GM12878 (cell line): Measurements from ENCODE around the gene GABBR2. TPM values are rescaled to one million over a fixed set of nuclear protein-coding genes. Genes with fewer than 3 reads are reported as not detected.

Source experiments
- ATAC-seq: fragments of 200-7000 bp; cut with Tn5 transposase; 3 replicates; pipeline ENCODE4 v1.9.1; 2020; ENCODE audit warnings: mild to moderate bottlenecking, moderate library complexity
- BruUV-seq: library from RNA; stranded (reverse); fragments of 400-500 nt; replicated peaks from 2 replicates; lab custom pipeline; 2021; lab: Mats Ljungman, UMichigan
- CTCF ChIA-PET: fragments of 300-600 bp; sonication (Branson Sonifier 250); formaldehyde crosslinking; extraction: SDS; loops from one replicate; lab custom pipeline; 2021; ENCODE audit warnings: inconsistent platforms; lab: Yijun Ruan, JAX
- POLR2A ChIA-PET: fragments of 350-600 bp; formaldehyde crosslinking; extraction: SDS; loops from one replicate; lab custom pipeline; 2021; ENCODE audit warnings: inconsistent platforms; lab: Charles Lee
- RAD21 ChIA-PET: fragments of 300-600 bp; sonication (Branson Sonifier 250); formaldehyde crosslinking; loops from one replicate; lab custom pipeline; 2023; ENCODE audit warnings: antibody characterized with exemption; ENCODE audit not compliant: unreplicated experiment; lab: Charles Lee
- SMC1A ChIA-PET: fragments of 300-600 bp; sonication (Branson Sonifier 250); formaldehyde crosslinking; loops from one replicate; lab custom pipeline; 2023; ENCODE audit not compliant: unreplicated experiment, uncharacterized antibody; lab: Charles Lee
- DNase-seq: peaks from one replicate; pipeline ENCODE4 v3.0.0-alpha.2; 2011; ENCODE audit warnings: low read depth, low spot score
- FAIRE-seq: peaks from 3 replicates; lab custom pipeline; 2011; peaks lifted over from hg19 to GRCh38; lab: Jason Lieb, UNC
- H2AFZ ChIP-seq: 2 replicates; pipeline ENCODE4 v1.6.0; 2011; ENCODE audit warnings: low read depth, low read length, control low read depth; ENCODE audit not compliant: control insufficient read depth
- H3K27ac ChIP-seq: 2 replicates; pipeline ENCODE4 v1.5.1; 2011; ENCODE audit warnings: control low read depth; ENCODE audit not compliant: control insufficient read depth, insufficient read depth
- H3K27me3 ChIP-seq, 2 experiments: replicated peaks in 1 of 2; 2 replicates each; pipeline versions ENCODE4 v1.6.0 to v1.6.1; 2011; ENCODE audit warnings: low read length in 1 of 2; ENCODE audit not compliant: control insufficient read depth in 2 of 2, insufficient read depth in 2 of 2
- H3K36me3 ChIP-seq, 2 experiments: 2 replicates each; pipeline ENCODE4 v1.5.1; 2011; ENCODE audit warnings: low read length in 1 of 2; ENCODE audit not compliant: control insufficient read depth in 2 of 2, insufficient read depth in 2 of 2
- H3K4me1 ChIP-seq: 2 replicates; pipeline ENCODE4 v1.6.1; 2011; ENCODE audit warnings: mild to moderate bottlenecking, low read length, moderate library complexity, mixed read lengths; ENCODE audit not compliant: control insufficient read depth, insufficient read depth
- H3K4me2 ChIP-seq: 2 replicates; pipeline ENCODE4 v1.6.0; 2011; ENCODE audit warnings: control low read depth; ENCODE audit not compliant: control insufficient read depth, insufficient read depth
- H3K4me3 ChIP-seq: fragments of 200-600 bp; sonication (generic); 2 replicates; pipeline ENCODE4 v1.5.1; 2016
- H3K79me2 ChIP-seq: 2 replicates; pipeline ENCODE4 v1.6.0; 2011; ENCODE audit warnings: low read length; ENCODE audit not compliant: control insufficient read depth, insufficient read depth
- H3K9ac ChIP-seq: 2 replicates; pipeline ENCODE4 v1.8.0; 2011; ENCODE audit warnings: low read length, control low read depth, mixed read lengths; ENCODE audit not compliant: control insufficient read depth, insufficient read depth
- H3K9me3 ChIP-seq: replicated peaks from 3 replicates; pipeline ENCODE4 v1.5.1; 2011; ENCODE audit warnings: mild to moderate bottlenecking, low read length; ENCODE audit not compliant: control insufficient read depth, insufficient read depth
- H4K20me1 ChIP-seq: 2 replicates; pipeline ENCODE4 v1.6.0; 2011; ENCODE audit not compliant: control insufficient read depth, insufficient read depth
- ESRRA ChIP-seq: IDR thresholded peaks from 2 replicates; pipeline ENCODE4 v1.6.1; 2012; ENCODE audit warnings: mild to moderate bottlenecking, low read length, improper control_type of control experiment
- FOS ChIP-seq: IDR thresholded peaks from 3 replicates; pipeline ENCODE4 v1.6.1; 2011; ENCODE audit warnings: borderline replicate concordance; ENCODE audit not compliant: insufficient read length; ENCODE audit errors: extremely low read depth
- SIN3A ChIP-seq: IDR thresholded peaks from 2 replicates; pipeline ENCODE4 v1.6.1; 2012; ENCODE audit warnings: low read depth, low read length, improper control_type of control experiment
- SUZ12 ChIP-seq: fragments of 200-600 bp; sonication (generic); IDR thresholded peaks from one replicate; pipeline ENCODE4 v1.6.1; 2018; ENCODE audit warnings: antibody characterized with exemption, mild to moderate bottlenecking; ENCODE audit not compliant: unreplicated experiment
- TARDBP ChIP-seq: IDR thresholded peaks from 2 replicates; pipeline ENCODE4 v1.6.1; 2016; ENCODE audit warnings: borderline replicate concordance
- ZZZ3 ChIP-seq: IDR thresholded peaks from 2 replicates; pipeline ENCODE4 v1.6.1; 2011; ENCODE audit warnings: low read depth; ENCODE audit not compliant: control insufficient read depth, insufficient read length
- WGBS: methylation state at CpG from one replicate; pipeline ENCODE4 v1.1.6; 2016; ENCODE audit warnings: low lambda C conversion rate; ENCODE audit not compliant: insufficient replicate concordance, insufficient coverage; ENCODE audit errors: missing lambda C conversion rate; 5-methylcytosine and 5-hydroxymethylcytosine counted together
- in situ Hi-C: fragments of 300-500 bp; cut with MboI; formaldehyde crosslinking; loops from 9 replicates; pipeline ENCODE4 v1.14.3; 2018; ENCODE audit warnings: mixed read lengths
- intact Hi-C: fragments of 100-400 bp; cut with micrococcal nuclease; formaldehyde crosslinking; loops from one replicate; pipeline ENCODE4 v1.14.2; 2022; ENCODE audit not compliant: unreplicated experiment
- polyA plus RNA-seq, 11 experiments: library from polyadenylated mRNA; depleted of rRNA in 4 of 11; unstranded in 6 of 11; stranded (reverse) in 5 of 11; fragments of >200 nt; fragmentation: Nextera tagmentation in 4 of 11; fragmentation: Illumina TruSeq in 1 of 11; extraction: Ambion mirVana in 4 of 11; extraction: Trizol in 1 of 11; gene quantifications; 1 replicate in 1 of 11; 2 replicates in 10 of 11; pipeline versions ENCODE4 v1.2.1 to v1.2.3, GENCODE V29; 2011 to 2016; ENCODE audit warnings: inconsistent platforms in 2 of 11, missing spikeins in 2 of 11, low read depth in 1 of 11
- total RNA-seq, 4 experiments: library from RNA; depleted of rRNA in 3 of 4; stranded (reverse); fragments of >200 nt in 3 of 4; fragmentation: Illumina TruSeq in 1 of 4; extraction: Trizol in 1 of 4; gene quantifications; 2 replicates each; pipeline versions ENCODE4 v1.2.1 to v1.2.3, GENCODE V29; 2013 to 2021
- TF ChIP-seq, protein P1 (sequence below): fragments of 450-650 bp; IDR thresholded peaks from 2 replicates; pipeline ENCODE4 v1.6.1; 2017; ENCODE audit warnings: mild to moderate bottlenecking, moderate library complexity

The GABBR2 gene
- total and polyA plus RNA-seq, 10 of the 15 experiments (the other 5 are each of a cell fraction or from before 2014, with no cell fraction given), result 0.02 to 2.2 (median 0.06) TPM; not detected in 2

DNA sequence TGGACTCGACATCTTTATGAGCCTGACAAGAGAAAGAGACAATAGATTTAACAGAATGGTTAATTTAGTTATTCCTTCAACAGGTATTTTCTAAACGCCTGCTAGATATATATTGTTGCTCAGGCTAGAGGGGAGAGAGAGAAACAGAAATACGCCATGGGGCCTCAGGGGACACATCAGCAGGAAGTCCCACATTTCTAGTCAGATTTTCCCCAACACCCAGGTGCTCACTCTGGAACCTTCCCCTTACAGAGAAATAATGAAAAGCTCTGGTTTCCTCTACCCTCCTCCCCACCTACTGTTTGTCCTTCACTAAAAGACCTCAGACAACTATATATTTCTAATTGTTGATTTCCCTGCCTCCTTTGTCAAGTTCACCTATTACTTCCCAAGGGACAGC is 323.0 kb downstream of the GABBR2 start (continued):
- TF ChIP-seq, protein P1, sequence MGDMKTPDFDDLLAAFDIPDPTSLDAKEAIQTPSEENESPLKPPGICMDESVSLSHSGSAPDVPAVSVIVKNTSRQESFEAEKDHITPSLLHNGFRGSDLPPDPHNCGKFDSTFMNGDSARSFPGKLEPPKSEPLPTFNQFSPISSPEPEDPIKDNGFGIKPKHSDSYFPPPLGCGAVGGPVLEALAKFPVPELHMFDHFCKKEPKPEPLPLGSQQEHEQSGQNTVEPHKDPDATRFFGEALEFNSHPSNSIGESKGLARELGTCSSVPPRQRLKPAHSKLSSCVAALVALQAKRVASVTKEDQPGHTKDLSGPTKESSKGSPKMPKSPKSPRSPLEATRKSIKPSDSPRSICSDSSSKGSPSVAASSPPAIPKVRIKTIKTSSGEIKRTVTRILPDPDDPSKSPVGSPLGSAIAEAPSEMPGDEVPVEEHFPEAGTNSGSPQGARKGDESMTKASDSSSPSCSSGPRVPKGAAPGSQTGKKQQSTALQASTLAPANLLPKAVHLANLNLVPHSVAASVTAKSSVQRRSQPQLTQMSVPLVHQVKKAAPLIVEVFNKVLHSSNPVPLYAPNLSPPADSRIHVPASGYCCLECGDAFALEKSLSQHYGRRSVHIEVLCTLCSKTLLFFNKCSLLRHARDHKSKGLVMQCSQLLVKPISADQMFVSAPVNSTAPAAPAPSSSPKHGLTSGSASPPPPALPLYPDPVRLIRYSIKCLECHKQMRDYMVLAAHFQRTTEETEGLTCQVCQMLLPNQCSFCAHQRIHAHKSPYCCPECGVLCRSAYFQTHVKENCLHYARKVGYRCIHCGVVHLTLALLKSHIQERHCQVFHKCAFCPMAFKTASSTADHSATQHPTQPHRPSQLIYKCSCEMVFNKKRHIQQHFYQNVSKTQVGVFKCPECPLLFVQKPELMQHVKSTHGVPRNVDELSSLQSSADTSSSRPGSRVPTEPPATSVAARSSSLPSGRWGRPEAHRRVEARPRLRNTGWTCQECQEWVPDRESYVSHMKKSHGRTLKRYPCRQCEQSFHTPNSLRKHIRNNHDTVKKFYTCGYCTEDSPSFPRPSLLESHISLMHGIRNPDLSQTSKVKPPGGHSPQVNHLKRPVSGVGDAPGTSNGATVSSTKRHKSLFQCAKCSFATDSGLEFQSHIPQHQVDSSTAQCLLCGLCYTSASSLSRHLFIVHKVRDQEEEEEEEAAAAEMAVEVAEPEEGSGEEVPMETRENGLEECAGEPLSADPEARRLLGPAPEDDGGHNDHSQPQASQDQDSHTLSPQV, result no peak

DNA sequence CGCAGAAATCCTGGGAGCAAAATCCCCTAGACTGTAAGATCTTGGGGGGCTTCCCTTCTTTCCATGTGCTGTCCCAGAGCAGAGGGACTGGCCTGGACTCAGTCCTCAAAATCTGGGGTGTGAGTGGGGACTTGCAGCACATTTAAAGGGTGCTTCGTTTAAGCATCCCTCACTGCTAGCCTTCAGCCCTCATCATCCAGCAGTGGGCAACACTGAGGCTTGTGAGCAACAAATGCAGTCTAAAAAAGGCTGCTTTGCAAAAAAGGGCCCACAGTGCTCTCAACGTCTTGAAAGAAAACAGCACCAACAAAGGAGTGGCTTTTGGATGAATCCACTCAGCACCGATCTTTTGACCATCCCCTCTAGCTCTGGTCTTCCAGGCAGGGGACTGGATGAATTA is 325.0 kb downstream of the GABBR2 start:
- H3K4me1 ChIP-seq, result peaks cover 8% of the 10 kb centered on the region
- ChIA-PET RAD21 (no interaction called here), POLR2A (no interaction called here), CTCF (no interaction called here), SMC1A (no interaction called here)
- no peak overlapping the region for H3K27ac ChIP-seq
- H3K36me3 ChIP-seq, result no peaks in the 10 kb centered on the region
- no peak for ATAC-seq
- H3K79me2 ChIP-seq, result no peaks in the 10 kb centered on the region
- FAIRE-seq, result no peak
- intact Hi-C loops, result no loop called here
- H3K9ac ChIP-seq, result no peak overlapping the region
- no peak for TF ChIP-seq TARDBP
- TF ChIP-seq SUZ12, result no peak
- TF ChIP-seq ESRRA, result no peak
- TF ChIP-seq FOS, result no peak
- no peak for TF ChIP-seq SIN3A
- TF ChIP-seq ZZZ3, result no peak
- H3K4me3 ChIP-seq, result no peak overlapping the region
- H3K9me3 ChIP-seq, result no peaks in the 10 kb centered on the region; the same call in 2 of the 3 replicates
- H3K4me2 ChIP-seq, result no peak overlapping the region
- in situ Hi-C loops, result no loop called here
- H4K20me1 ChIP-seq, result no peaks in the 10 kb centered on the region
- no TSS peak for BruUV-seq
- no peak for DNase-seq
- H3K27me3 ChIP-seq, result no peaks in the 10 kb centered on the region
- no peak overlapping the region for H2AFZ ChIP-seq
- 37% methylated on average over 4 of the region's 4 CpGs for WGBS
